Gastroesophageal sphincter (tissue), 3 donors: Measurements from ENCODE around the gene ZFYVE27.

Source experiments
- CTCF ChIP-seq, 4 experiments: fragments of 200-600 bp in 2 of 4; fragments of 450-650 bp in 2 of 4; sonication (generic) in 1 of 4; IDR thresholded peaks; one replicate each; pipeline ENCODE4 v1.5.1; 2017 to 2019; ENCODE audit warnings: antibody characterized with exemption in 4 of 4, mild to moderate bottlenecking in 2 of 4, moderate library complexity in 2 of 4
- EP300 ChIP-seq: sonication (generic); formaldehyde crosslinking; IDR thresholded peaks from one replicate; pipeline ENCODE4 v1.6.1; 2017; ENCODE audit warnings: antibody characterized with exemption, mild to moderate bottlenecking
- POLR2A ChIP-seq, 2 donors: fragments of 450-650 bp; IDR thresholded peaks; one replicate each; pipeline ENCODE4 v1.6.1; 2017; ENCODE audit warnings: antibody characterized with exemption in 2 of 2, mild to moderate bottlenecking in 2 of 2, moderate library complexity in 1 of 2
- POLR2AphosphoS5 ChIP-seq: sonication (generic); formaldehyde crosslinking; IDR thresholded peaks from one replicate; pipeline ENCODE4 v1.6.1; 2017; ENCODE audit warnings: antibody characterized with exemption

- TF ChIP-seq CTCF (IDR thresholded peaks at IDR 0.05) = no peak
- no peak for TF ChIP-seq POLR2AphosphoS5
- peak in 1 of 2 donors; percentile 9 for TF ChIP-seq POLR2A (IDR thresholded peaks at IDR 0.05)
- no peak for TF ChIP-seq EP300
Observed at GRCh38 chr10:97771913-97772823, 35.2 kb downstream of the ZFYVE27 start, which contains the start of gene SFRP5.
